ENCODE results near the gene SHROOM3. TPM values are rescaled to one million over a fixed set of nuclear protein-coding genes. Genes with fewer than 3 reads are reported as not detected.
"Not testable (repeated sequence)": the region's sequence is repeated elsewhere in the genome, so short reads cannot be mapped to it uniquely, and the experiment has no call there.

SHROOM3 gene
- total and polyA plus RNA-seq, 2 donors (not counting 1 experiment from before 2014, with no cell fraction given), result 0.91 to 1.5 TPM

DNA sequence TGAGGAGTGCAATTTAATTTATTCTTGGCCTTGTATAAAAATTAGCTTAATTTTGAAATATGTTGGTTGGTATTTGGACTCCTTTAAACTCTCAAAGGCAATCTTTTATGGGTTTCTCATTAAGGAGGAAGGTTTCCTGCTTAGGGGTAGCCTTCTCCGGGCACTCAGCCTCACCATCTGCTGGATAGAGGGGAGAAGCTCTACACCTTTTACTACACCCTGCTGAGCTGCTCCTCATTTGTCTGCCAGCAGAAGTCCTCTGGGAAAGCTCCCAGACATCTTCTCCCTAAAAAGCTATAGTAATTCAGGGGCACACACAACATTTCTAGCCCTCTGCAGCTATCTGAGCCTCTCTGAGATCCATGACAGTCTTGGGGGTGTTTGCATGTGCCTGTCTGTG lies 283.8 kb downstream of the SHROOM3 start:
- H3K4me1 Mint-ChIP-seq, result peaks cover 22% of the 10 kb centered on the region
- Histone ChIP-seq H3K79me2 (ENCODE audit: control insufficient read depth, insufficient read depth, low read length) (no peaks in the 10 kb centered on the region), H3K9ac (ENCODE audit: low read length) (no peak overlapping the region), H3K9me3 (ENCODE audit: control extremely low read depth in 1 of 3, control insufficient read depth in 2 of 3, insufficient read depth in 1 of 3, low read length in 2 of 3) (no peaks in the 10 kb centered on the region), H3K4me1 (ENCODE audit: control insufficient read depth in 2 of 2, insufficient read depth in 2 of 2, low read length in 2 of 2) (peaks cover 3 to 14% of the 10 kb centered on the region in 2 donors), H3K4me3 (ENCODE audit: control extremely low read depth in 1 of 5, extremely low read depth in 1 of 5, insufficient read depth in 1 of 5, low read depth in 2 of 5, low read length in 4 of 5) (no peak overlapping the region), H3K27me3 (replicated peaks in 1 of 4; ENCODE audit: control extremely low read depth in 1 of 4, control insufficient read depth in 3 of 4, insufficient read depth in 4 of 4, low read length in 3 of 4) (no peaks in the 10 kb centered on the region), H2AFZ (ENCODE audit: insufficient read depth, low read depth, low read length, poor library complexity, severe bottlenecking) (no peak overlapping the region), H4K20me1 (ENCODE audit: control insufficient read depth, insufficient read depth, low read length, poor library complexity, severe bottlenecking) (no peaks in the 10 kb centered on the region), H3K27ac (ENCODE audit: low read length in 2 of 2) (no peak overlapping the region), H3K36me3 (replicated peaks in 1 of 2; ENCODE audit: control extremely low read depth in 1 of 2, control insufficient read depth in 1 of 2, extremely low read depth in 1 of 2, insufficient read depth in 2 of 2, low read length in 1 of 2) (no peaks in the 10 kb centered on the region), H3K4me2 (replicated peaks; ENCODE audit: low read depth, low read length, poor library complexity, severe bottlenecking) (no peak overlapping the region)
- intact Hi-C loops (cut with micrococcal nuclease), result no loop called here
- ATAC-seq (ENCODE audit: low read depth) (no peak), DNase-seq (no peak)
- H3K27me3 Mint-ChIP-seq, result no peaks in the 10 kb centered on the region
- H3K9me3 Mint-ChIP-seq (ENCODE audit: insufficient read depth), result no peaks in the 10 kb centered on the region
- POLR2A ChIA-PET, result interaction anchor here (0.5 kb wide), 1 partner anchor 72 kb away, joined by 3 read pairs; no protein-coding TSS in a partner anchor
- TF ChIP-seq EZH2 (IDR thresholded peaks at IDR 0.05; ENCODE audit: borderline replicate concordance, insufficient read depth, low read depth, low read length, poor library complexity, severe bottlenecking) (no peak), CTCF (IDR thresholded peaks at IDR 0.05) (no peak)
- no peak overlapping the region for H3K4me3 Mint-ChIP-seq
- no peak overlapping the region for H3K27ac Mint-ChIP-seq
- CTCF ChIA-PET, result no interaction called here
- WGBS (ENCODE audit: insufficient coverage), result no CpG with 5 or more reads among the region's 1 CpG

DNA sequence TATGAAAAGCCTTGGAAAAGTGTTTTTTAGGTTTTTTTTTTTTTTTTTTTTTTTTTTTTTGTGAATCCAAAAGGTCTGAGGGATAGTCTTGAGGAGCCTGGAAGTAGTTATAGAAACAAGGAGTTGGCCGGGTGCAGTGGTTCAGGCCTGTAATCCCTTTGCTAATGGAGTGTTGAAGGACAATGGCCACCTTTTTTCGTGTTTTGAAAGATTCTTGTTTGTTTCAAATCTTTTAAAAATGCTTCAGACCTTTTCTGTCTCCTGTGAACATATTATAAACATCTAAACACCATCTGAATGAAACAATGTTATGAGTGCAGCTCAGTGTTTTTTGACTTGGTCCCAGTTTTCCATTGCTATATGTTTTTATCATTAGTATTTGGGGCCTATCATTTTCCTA lies 285.1 kb downstream of the SHROOM3 start:
- H4K20me1 ChIP-seq (ENCODE audit: control insufficient read depth, insufficient read depth, low read length, poor library complexity, severe bottlenecking), result no peaks in the 10 kb centered on the region
- Mint-ChIP-seq H3K4me1 (peaks cover 22% of the 10 kb centered on the region), H3K9me3 (ENCODE audit: insufficient read depth) (no peaks in the 10 kb centered on the region), H3K27ac (no peak overlapping the region), H3K4me3 (no peak overlapping the region), H3K27me3 (no peaks in the 10 kb centered on the region)
- H3K4me2 ChIP-seq (replicated peaks; ENCODE audit: low read depth, low read length, poor library complexity, severe bottlenecking), result no peak overlapping the region
- ATAC-seq (ENCODE audit: low read depth), result no peak
- POLR2A ChIA-PET, result no interaction called here
- H2AFZ ChIP-seq (ENCODE audit: insufficient read depth, low read depth, low read length, poor library complexity, severe bottlenecking), result no peak overlapping the region
- no peak overlapping the region for H3K4me3 ChIP-seq (ENCODE audit: control extremely low read depth in 1 of 5, extremely low read depth in 1 of 5, insufficient read depth in 1 of 5, low read depth in 2 of 5, low read length in 4 of 5)
- DNase-seq, result no peak
- CTCF ChIA-PET, result interaction anchor here (0.7 kb wide), 1 partner anchor 35 kb away, joined by 3 read pairs; no protein-coding TSS in a partner anchor
- H3K27ac ChIP-seq (ENCODE audit: low read length in 2 of 2), result no peak overlapping the region
- H3K9ac ChIP-seq (ENCODE audit: low read length), result no peak overlapping the region
- no CpG with 5 or more reads among the region's 2 CpGs for WGBS (ENCODE audit: insufficient coverage)
- no peaks in the 10 kb centered on the region for H3K27me3 ChIP-seq (replicated peaks in 1 of 4; ENCODE audit: control extremely low read depth in 1 of 4, control insufficient read depth in 3 of 4, insufficient read depth in 4 of 4, low read length in 3 of 4)
- no peak for TF ChIP-seq CTCF (IDR thresholded peaks at IDR 0.05)
- no peak for TF ChIP-seq EZH2 (IDR thresholded peaks at IDR 0.05; ENCODE audit: borderline replicate concordance, insufficient read depth, low read depth, low read length, poor library complexity, severe bottlenecking)
- intact Hi-C loops (cut with micrococcal nuclease), result no loop called here
- no peaks in the 10 kb centered on the region for H3K79me2 ChIP-seq (ENCODE audit: control insufficient read depth, insufficient read depth, low read length)
- H3K4me1 ChIP-seq (ENCODE audit: control insufficient read depth in 2 of 2, insufficient read depth in 2 of 2, low read length in 2 of 2), result peaks cover 3 to 14% of the 10 kb centered on the region in 2 donors
- no peaks in the 10 kb centered on the region for H3K9me3 ChIP-seq (ENCODE audit: control extremely low read depth in 1 of 3, control insufficient read depth in 2 of 3, insufficient read depth in 1 of 3, low read length in 2 of 3)
- H3K36me3 ChIP-seq (replicated peaks in 1 of 2; ENCODE audit: control extremely low read depth in 1 of 2, control insufficient read depth in 1 of 2, extremely low read depth in 1 of 2, insufficient read depth in 2 of 2, low read length in 1 of 2), result no peaks in the 10 kb centered on the region

DNA sequence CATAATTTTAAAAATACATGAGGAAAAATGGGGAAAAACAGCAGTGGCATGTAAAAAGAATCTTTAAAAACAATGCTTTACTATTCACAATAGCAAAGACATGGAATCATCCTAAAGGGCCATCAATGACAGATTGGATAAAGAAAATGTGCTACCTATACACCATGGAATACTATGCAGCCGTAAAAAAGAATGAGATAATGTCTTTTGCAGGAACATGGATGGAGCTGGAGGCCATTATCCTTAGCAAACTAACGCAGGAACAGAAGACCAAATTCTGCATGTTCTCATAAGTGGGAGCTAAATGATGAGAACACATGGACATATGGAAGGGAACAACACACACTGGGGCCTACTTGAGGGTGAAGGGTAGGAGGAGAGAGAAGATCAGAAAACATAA lies 287.1 kb downstream of the SHROOM3 start:
- CTCF ChIA-PET; H3K4me3 ChIP-seq (ENCODE audit: control extremely low read depth in 1 of 5, extremely low read depth in 1 of 5, insufficient read depth in 1 of 5, low read depth in 2 of 5, low read length in 4 of 5); H3K9ac ChIP-seq (ENCODE audit: low read length); intact Hi-C loops (cut with micrococcal nuclease); DNase-seq; H3K4me1 ChIP-seq (ENCODE audit: control insufficient read depth in 2 of 2, insufficient read depth in 2 of 2, low read length in 2 of 2); H3K4me1 Mint-ChIP-seq; H3K4me2 ChIP-seq (replicated peaks; ENCODE audit: low read depth, low read length, poor library complexity, severe bottlenecking); H3K27ac ChIP-seq (ENCODE audit: low read length in 2 of 2); H3K27ac Mint-ChIP-seq; H3K27me3 Mint-ChIP-seq; H3K9me3 ChIP-seq (ENCODE audit: control extremely low read depth in 1 of 3, control insufficient read depth in 2 of 3, insufficient read depth in 1 of 3, low read length in 2 of 3); H3K4me3 Mint-ChIP-seq; POLR2A ChIA-PET; H4K20me1 ChIP-seq (ENCODE audit: control insufficient read depth, insufficient read depth, low read length, poor library complexity, severe bottlenecking); ATAC-seq (ENCODE audit: low read depth); H3K9me3 Mint-ChIP-seq (ENCODE audit: insufficient read depth); H3K27me3 ChIP-seq (replicated peaks in 1 of 4; ENCODE audit: control extremely low read depth in 1 of 4, control insufficient read depth in 3 of 4, insufficient read depth in 4 of 4, low read length in 3 of 4); H3K36me3 ChIP-seq (replicated peaks in 1 of 2; ENCODE audit: control extremely low read depth in 1 of 2, control insufficient read depth in 1 of 2, extremely low read depth in 1 of 2, insufficient read depth in 2 of 2, low read length in 1 of 2); H2AFZ ChIP-seq (ENCODE audit: insufficient read depth, low read depth, low read length, poor library complexity, severe bottlenecking); H3K79me2 ChIP-seq (ENCODE audit: control insufficient read depth, insufficient read depth, low read length): not testable (repeated sequence)
- WGBS (ENCODE audit: insufficient coverage), result 100% methylated on average over 1 of the region's 2 CpGs
